Activated CD8-positive, alpha-beta memory T cell treated with anti-CD3 and anti-CD28 coated beads, Interleukin-2, amount 50 U/mL, for 48 hours (primary cell): ENCODE data around the gene PDE4B.

Source experiments
- DNase-seq: peaks from one replicate; pipeline ENCODE4 v3.0.0-alpha.2; 2020

The PDE4B gene

DNA sequence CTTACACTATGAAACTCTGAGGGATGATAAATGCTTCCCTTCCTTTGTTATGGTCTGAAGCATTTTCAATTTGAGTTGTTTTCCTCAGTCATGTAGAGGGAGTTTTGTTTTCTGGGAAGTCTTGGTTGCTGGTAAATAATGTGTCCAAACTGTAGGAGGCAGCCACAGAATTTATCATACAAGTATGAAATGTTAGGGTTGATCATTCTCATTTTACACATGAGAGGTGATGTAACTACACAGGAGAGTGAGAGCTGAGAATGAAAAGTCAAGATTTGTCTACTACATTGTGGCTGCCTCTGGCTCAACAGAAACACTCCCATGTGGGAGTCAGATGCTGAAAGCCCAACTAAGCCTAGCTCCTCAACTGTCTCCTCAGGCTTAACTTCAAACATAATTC is 558.8 kb downstream of the PDE4B start:
- DNase-seq, result no peak

DNA sequence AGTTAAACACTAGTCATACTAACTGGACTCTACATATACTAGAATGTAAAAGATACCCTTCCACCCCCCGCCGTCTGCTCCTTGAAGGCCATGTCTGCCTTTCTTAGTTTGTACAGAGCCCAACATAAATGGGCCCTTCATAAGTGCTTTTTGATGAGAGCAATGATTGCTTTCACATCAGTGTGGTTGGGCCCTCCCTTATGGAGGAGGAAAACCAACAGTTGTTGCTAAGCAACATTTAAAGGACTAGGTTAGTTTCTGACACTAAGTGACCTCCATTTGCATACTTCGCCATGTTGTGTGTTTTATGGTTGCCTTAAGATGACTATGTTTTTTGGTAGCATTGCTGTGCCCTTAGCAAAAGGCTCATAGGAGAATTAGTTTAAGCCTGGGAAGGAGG is 559.2 kb downstream of the PDE4B start:
- no peak for DNase-seq

GRCh38 chr1:66352792-66353191 is 560.1 kb downstream of the PDE4B start:
- DNase-seq, result no peak

- no peak for DNase-seq
Observed at GRCh38 chr1:66353257-66353656, 560.6 kb downstream of the PDE4B start.

- DNase-seq, result no peak
Observed at GRCh38 chr1:66354311-66355201, 561.9 kb downstream of the PDE4B start.

GRCh38 chr1:66355756-66356155 is 563.1 kb downstream of the PDE4B start:
- no peak for DNase-seq

DNA sequence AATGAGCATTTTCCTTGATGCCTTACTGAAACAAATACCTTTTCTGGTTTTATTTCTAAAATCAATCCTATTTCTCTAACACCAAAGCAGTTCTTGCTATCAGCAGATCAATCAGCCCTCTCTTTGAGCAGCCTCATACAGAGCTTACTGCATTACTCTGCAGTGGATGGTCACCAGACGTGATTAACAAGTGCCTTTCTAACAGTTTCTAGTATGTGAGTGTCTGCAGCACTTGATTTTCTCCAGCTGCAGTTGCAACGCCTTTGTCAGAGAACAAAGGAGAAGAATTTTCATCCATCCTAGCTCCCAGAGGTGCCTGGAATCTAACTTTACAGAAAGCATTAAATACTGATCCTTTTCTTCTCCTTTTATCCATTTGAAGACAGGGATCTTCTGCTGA is 563.9 kb downstream of the PDE4B start:
- no peak for DNase-seq

- no peak for DNase-seq
Observed at GRCh38 chr1:66357021-66357420, 564.3 kb downstream of the PDE4B start.

DNA sequence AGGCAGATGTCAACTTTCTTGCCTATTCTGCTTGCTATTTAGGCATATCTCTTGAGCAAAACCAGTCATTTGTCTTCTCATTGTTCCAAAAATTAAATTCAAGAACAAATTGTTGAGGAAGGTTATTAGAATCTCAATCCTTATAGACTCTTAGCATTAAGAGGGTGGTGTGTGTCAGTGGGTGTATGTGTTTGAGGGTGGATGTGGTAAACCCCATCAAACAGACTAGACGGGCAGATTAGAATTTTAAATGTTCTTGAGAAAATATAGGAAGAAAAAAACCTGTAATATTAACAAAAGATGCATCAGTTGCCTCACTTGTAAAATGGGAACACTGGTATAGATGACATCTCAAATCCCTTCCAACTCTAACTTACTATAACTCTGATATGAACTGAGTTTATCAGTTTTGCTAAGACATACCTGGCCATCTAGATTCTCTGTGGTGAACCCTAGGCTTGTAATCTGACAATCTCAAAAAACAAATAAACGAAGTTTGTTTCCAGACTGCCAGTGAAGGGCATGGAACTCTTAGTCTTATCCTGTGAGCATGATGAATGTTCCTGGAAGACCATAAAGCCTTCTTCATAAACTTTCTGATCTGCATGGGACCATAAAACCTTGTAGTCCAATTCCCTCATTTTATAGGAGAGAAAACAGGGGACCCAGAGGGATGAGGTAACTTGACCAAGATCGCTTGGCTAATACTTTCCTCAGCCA is 564.9 kb downstream of the PDE4B start:
- DNase-seq, result no peak

DNA sequence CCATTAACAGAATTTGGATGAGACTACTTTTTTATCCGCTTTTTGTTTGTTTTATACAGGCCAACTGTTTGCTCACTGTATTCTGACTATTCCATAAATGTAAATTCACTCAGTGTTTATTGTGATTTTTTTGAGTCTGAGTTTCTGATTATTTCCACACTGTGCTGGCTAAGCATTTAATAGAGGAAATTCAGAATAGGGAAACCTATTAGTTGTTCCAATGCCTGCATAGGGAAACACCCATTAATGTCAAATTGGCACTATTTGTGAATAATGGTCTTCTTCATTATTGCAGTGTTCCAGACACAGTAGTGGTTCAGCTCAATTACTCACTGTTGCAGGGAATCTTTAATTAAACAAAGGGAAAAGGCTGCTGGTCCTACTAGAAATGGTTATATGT is 566.6 kb downstream of the PDE4B start:
- no peak for DNase-seq

- no peak for DNase-seq
Observed at GRCh38 chr1:66359815-66360214, 567.1 kb downstream of the PDE4B start.

GRCh38 chr1:66360285-66360724 is 567.6 kb downstream of the PDE4B start:
- DNase-seq, result no peak

DNA sequence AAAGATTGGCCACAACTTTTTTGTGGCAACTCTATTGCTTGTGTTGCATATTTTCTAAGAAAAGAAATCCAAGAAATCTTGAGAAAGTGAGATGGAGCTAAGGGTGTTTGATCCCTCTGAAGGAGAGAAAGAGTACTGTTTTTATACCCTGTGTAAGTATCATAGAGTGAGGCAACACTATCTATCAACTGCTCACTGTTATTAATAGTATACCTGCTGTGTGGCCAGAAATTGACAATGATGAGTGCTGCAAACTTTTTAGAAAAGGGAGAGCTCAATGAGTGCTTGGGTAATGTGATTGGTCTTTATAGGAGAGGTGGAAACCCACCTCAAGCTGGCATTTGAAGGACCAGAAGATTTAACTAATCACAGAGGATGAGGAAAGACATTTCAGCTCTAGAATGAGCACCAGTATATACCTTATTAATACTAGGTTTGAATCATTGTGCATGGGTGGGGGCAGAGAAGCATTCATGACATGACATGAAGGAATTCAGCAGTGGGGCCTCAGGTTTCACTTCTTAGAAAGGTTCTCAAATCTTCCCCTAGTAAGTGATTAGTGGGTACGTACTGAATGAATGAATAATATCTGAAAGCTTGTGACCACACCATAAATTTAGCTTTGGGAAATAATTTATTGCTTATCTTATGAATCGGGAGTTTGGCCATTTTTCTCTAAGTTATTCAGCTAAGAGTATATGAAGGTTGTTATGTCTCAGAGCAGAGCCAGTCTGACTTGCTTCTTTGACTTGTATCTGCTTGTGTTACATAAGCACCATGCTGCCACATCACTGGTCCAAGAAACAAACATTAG is 572.1 kb downstream of the PDE4B start:
- DNase-seq, result no peak

DNA sequence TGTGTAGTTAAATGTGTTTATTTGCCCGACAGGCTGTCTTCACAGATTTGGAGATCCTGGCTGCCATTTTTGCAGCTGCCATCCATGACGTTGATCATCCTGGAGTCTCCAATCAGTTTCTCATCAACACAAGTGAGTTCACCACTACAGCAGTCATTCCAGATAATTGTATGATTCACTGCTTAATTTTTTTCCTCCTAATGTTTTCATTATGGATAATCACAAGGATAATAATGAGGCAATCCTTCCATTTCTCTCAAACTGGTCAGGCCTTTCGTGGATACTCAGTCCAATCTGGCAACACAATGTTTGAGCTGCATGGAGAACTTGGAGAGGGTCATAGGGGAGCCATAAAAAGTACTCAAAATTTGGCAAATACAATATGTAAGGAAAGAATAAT is 572.9 kb downstream of the PDE4B start:
- DNase-seq, result no peak

DNA sequence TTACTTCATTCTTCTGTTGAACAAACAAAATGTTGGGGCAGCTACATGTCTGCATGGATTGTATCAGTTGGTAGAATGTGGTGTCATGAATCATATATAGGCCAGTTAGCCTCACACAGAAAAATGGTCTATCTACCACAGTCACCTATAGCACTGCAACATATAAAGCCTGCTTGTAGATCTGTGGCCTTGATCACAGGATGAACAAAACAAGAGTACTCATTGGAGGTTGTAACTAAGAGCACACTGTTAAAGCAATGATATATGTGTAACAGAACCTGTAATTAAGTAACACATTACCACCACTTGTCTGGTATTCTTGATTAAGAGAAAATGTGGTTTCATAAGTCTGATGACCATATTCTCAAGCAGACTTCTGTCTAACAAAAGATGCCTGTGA is 573.9 kb downstream of the PDE4B start:
- DNase-seq, result no peak

DNA sequence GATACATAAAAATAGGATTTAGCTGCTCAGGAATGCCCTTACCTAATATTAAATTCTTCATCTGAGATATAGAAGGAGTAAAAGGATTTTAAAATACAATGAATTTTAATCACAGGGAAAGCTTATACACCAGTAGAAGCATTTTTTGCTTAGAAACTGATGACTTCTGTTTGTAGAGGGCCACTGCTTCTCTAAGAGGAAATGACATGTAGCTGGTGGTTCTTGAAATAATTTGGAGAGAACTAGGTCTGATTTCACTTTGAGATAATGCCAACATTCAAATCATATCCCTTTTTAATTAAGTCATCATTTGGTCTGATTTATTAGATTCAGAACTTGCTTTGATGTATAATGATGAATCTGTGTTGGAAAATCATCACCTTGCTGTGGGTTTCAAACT is 574.7 kb downstream of the PDE4B start:
- DNase-seq, result no peak

- no peak for DNase-seq
Observed at GRCh38 chr1:66368261-66368660, 575.6 kb downstream of the PDE4B start.

GRCh38 chr1:66370462-66370971 is 577.8 kb downstream of the PDE4B start:
- DNase-seq, result no peak

DNA sequence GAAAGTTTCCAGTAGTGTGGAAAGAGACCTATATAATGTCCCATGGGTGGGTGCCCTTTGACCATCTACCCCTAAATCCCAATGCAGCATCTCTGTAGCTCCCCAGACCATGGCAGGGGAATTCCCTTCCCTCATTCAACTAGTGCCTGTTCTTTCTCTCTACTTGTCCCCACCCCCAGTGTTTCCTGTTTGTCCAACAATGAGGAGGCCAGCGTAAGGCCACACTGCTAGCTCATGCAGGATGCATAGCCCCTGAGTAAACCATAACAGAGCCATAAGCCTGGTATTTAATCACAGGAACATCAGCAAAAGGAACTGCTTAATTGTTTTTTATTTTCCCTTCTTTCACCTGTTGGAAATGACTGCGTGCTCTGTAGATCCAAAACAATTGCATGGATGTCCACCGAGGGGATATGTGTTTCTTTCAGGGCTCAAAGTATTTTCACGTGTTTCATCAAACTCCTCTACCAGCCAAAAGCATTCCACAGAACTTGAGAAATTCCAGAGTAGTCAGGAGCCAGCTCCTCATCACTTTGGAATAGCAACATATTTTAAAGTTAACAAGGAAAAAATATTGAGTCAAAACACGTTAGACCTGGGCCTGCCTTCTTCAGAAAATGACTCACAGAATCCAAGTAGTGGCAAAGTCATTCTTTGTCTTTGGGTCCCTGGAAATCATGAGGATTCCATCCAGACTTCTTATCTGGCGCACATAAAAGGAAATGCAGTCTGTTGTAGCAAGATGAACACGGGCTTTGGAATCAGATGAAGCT is 578.7 kb downstream of the PDE4B start:
- DNase-seq, result no peak

GRCh38 chr1:66372522-66373101 is 579.9 kb downstream of the PDE4B start:
- peak; percentile 61 for DNase-seq

DNA sequence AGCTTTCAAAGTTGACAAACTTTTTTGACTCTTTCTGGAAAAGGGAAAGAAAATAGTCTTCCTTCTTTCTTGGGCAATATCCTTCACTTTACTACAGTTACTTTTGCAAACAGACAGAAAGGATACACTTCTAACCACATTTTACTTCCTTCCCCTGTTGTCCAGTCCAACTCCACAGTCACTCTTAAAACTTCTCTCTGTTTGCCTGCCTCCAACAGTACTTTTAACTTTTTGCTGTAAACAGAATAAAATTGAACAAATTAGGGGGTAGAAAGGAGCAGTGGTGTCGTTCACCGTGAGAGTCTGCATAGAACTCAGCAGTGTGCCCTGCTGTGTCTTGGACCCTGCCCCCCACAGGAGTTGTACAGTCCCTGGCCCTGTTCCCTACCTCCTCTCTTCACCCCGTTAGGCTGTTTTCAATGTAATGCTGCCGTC is 580.5 kb downstream of the PDE4B start:
- no peak for DNase-seq

DNA sequence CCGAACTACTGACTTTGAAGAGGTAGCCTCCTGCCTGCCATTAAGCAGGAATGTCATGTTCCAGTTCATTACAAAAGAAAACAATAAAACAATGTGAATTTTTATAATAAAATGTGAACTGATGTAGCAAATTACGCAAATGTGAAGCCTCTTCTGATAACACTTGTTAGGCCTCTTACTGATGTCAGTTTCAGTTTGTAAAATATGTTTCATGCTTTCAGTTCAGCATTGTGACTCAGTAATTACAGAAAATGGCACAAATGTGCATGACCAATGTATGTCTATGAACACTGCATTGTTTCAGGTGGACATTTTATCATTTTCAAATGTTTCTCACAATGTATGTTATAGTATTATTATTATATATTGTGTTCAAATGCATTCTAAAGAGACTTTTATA is 581.5 kb downstream of the PDE4B start:
- no peak for DNase-seq
